HG03064 (cell line): Measurements from ENCODE around the gene BCL2A1.

Experiments
- ATAC-seq: cut with Tn5 transposase; IDR thresholded peaks from one replicate; pipeline ENCODE4 v1.9.1; 2021; ENCODE audit warnings: low read depth; ENCODE audit not compliant: unreplicated experiment

Gene BCL2A1

DNA sequence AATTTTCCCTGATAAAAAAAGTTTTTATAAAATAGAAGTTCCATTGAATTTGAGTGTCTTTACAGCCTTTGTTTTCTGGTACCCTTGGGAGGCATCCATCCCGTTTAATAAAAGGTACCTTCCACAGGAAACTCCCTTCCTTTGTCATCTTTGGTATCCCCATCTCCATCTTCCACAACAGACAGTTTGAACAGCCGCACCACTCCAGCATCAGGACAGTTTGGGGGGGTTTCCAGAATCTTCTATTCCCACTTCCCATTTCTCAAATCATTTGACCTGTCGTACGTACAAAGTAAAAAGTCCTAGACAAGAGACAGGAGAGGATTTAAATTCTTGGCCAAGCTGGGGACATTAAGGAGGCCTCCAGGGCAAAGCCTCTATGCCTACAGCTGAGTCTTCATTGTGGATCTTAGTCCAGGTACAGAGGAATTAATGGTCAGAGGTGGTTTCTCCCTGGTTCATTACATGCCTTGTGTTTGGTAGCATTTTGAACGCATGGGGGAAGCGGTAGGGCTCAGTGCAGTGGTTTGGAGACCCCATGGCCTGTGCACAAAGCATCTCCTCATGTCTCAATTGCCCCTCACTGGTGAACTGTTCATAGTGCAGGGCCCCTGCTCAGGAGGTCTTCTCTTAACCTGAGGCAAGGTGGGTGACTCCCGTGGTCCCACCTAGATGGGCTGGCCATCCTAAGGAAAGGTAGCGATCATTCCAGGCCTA is 19.4 kb upstream of the BCL2A1 start:
- no peak for ATAC-seq

DNA sequence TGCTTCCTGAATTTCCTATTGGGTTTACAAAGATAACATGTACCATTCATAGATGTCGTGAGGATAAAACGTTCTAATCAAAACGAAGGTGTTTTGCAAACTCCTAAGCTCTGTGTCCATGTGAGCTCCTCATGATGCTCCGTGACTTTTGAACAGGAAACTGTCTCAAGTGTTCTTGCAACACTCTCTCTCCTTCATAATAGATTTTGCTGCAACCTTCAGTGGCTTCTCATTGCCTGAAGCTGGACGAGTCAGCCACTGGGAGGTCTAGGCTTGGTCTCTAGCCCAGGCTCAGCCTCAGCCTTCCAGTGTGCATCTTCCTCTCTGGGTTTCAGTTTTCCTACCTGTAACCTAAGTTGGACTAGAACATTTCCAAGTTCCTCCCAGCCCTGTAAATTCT is 18.7 kb upstream of the BCL2A1 start:
- no peak for ATAC-seq

DNA sequence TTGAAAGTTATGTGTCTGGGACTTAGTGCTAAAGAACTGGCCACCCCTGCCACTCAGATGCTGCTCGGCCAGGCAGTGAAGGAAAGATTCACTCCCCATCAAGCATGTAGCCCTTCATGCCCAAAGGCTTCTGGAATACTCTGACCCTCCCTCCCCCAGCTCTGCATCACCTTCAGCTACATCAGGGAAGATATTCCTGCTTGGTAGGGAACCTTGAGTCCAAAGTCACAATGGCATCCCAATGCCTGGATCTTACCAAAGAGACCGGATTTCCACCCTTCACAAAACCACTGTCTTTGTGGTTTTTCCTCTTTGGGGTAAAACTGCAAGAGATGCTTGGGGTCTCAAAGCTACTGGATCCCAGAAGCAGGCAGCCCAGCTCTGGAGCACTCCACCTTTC is 18.2 kb upstream of the BCL2A1 start:
- no peak for ATAC-seq

DNA sequence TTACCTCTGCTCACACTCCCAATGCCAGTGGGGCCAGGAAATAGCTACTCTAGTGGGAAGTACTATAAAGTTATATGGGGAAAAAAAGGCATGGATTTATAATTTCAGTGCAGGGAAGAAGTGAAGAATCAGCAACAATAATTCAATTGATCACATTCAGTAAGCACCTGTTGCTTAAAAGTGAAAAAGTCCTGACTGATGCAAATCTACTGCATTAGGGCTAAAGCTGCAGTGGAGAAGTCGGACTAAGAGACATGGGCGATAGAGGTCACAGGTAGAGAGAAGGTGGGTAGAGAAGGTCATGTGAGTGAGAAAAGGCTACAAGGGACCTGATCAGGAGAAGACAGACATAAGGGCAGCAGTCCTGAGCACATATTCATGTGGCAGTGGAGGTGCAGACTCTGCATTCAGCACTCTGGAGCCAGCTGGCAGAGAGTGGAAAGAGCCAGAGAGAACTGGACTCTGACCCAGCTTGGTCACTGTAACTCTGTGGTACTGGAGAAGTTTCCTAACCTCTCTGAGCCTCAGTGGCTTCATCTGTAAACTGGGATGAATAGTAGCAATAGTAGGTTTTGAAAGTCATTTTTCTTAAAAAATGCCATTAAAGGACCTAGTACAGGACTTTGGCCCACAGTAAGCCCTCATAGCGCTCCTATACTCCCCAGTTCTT is 17.6 kb upstream of the BCL2A1 start:
- no peak for ATAC-seq

DNA sequence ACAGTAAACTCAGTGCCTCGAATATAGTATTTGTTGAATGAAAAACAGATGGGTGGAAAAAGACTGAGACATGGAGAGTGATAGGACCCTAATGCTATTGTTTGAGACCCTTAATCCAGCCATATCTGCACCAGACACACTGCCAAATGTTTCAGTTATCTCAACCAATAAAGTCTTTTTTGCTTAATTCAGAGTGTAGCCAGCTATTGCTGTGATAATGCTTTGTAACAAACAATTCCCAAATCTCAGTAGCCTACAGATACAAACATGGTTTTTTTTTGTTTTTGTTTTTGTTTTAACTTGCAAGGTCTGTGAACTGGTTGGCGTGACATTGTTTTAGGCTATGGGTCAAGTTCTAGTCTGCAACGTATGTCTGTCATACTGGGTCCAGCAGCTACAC is 17.0 kb upstream of the BCL2A1 start:
- ATAC-seq: no peak

DNA sequence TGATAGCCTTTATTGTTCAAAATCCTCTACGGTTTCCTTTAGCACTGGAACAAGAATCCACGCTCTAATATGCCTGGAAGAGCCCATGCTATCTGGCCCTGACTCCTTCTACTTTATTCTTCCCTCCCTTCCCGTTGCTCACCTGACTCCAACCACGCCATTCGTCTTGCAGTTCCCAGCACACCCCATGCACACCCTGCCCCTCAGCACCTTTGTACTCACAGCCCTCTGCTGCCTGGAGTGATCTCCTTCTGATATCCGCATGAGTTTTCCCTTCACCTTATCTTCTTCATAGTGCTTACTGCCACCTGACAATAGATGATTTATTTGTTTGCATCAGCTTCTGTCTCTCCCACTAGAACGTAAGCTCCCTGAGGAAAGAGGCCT is 16.6 kb upstream of the BCL2A1 start:
- no peak for ATAC-seq

DNA sequence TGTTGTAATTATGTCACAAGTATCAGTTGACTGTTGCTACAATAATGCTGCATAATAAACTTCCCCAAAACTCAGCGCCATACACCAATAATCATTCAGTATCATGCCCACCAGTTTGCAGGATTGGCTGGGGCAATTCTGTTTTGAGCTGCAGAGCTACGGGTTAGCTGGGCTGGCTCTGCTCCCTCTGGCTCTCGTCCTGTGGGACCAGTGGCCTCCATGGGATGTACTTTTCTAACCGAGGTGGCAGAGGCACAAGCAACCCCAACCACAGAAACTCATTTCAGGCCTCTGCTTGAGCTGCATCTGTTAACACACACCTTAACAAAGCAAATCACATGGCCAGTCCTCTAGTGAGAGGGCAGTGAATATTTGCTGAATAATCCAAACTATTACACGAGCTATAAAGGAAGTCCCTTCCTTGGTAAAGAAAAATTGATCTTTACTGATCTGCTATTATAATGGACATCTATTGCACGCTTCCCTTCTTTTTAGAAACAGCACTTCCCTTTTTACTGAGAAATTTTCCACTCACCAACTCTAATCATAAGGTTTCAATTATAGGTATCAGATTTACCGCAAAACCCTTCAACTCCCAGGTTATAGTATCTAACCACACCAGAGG is 10.9 kb upstream of the BCL2A1 start:
- peak; percentile 39 for ATAC-seq

DNA sequence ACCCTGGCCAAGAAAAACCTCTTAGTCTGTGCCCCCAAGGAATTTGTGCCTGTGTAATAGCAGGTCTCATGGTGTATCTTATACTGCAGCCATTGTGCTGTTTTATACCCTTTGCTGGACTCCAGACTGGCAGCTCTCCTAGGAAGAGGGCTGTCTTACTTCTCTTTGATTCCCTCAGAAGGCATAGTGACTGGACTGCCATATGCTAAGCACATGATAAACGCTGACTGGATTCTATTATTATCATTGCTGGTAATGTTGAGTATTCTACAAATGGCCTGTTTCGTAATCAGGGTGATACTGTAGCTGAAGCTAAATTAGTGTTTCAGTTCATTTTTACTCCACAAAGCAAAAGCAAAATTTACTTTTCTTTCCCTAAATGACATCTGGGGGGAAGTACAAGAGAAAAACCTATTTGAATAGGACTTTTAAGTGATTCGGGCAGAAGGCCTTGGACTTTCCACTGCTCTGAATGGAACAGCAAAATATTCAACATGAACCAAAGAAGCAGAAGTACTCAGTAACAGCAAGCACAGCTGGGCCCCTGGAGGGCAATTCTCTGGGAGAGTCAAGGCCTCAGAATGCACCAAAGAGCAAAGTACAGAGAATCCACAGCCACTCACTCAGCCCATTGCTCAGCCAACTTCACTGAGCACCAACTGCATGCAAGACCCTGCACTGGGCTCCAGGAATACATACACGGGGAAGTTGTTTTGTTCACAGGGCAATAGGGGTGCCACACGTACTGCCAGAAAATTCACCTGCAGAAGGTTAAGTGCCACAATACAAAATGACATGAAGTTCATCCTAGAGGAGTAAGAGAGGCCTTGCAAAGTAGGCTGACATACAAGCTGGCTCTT is 7.9 kb upstream of the BCL2A1 start:
- ATAC-seq: peak; percentile 62

DNA sequence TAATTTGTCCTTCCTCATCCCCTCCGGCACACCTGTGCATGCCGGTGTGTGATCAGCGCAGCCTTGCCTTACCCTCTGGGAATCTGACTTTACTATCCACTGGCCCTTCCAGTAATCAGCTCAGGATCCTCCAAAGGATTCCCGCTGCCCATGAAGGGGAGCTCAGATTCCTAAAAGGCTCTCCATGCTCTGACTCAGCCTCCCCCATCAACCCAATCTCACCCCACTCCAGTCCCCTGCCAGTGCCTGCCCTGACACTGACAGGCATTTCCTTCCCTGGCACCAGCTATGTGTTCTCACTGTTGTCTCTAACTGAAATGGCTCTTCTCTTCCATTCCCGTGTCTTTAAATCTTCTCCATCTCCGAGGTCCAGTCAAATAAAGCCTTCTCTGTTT is 7.3 kb upstream of the BCL2A1 start:
- no peak for ATAC-seq

DNA sequence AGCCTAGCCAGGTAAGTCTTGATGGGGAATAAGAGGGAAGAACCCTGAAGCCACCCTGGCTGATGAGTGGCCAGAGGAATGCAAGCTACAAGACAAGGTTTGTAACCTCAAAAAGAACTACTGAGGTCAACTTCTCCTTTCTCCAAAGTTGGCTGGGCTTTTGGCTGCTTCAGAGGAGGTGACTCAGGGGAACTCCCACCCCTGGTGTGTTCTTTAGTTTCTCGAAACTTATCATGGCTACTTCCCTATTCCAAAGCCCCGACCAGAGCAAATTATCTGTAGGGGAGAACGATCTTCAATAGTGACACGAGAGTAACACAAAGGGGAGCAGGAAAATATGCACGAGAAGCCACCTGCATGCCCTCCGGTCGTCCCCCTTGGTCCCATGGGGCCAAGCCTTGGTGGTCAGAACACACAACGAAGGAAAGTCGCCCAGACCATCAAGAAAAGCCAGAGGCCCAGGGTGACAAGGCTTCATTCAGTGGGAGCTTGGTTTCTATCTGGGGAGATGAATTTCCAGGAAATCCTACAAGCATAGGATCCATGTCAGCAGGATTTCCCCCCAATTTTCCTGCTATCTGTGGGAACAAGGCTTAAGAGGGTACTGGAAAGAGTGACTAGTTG is 6.5 kb upstream of the BCL2A1 start:
- no peak for ATAC-seq

DNA sequence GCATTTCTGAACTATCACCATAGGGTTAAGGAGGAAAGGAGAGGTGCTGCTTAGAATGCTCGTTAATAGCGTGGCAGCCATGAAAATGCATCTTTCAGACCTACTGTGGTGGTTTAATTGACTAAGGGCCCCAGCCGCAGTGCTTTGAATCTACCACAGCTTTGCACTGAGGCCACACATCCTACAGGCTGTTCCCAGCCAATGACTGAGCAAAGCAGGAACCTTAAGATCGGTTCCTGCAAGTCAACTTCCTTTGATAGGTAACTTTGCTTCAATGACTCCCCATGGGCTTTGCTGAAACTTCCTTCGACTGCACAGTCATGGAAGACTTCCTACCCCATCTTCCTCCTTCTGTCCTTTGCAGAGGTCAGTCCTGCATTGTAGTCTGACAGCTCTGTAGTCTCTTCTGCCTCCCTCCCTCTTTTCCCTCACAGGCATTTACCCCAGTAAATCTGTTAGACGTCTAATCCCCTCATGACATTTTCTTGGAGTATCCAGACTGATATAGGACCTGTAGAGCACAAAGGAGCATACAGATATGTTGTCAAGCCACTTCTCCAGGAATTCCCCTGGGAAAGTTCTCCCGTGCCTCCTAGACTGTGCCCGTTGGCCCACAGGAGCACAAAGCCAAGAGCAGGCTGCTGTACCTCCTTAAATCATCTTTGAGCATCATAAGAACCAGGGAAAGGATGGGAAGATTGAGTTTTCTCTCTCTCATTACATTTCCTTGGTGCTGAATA is 2.6 kb upstream of the BCL2A1 start:
- no peak for ATAC-seq

DNA sequence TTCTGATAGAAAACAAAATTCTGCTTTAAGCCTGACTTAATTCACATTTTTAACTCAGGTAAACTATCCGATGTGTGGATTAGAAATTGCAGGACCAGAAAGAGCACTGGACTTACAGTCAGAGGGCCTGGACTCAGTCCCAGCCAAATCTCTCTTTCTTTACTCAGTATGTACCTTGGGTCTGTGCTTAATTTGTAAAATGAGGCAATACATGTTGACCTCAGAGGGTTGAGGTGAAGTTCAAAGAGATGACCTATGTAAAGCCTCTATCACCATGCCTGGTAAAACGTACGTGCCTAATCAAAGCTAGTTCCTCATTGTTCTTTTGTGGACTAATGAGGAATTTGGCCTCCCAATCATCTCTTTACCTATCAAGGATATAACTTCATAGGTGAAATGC is 1.9 kb upstream of the BCL2A1 start:
- no peak for ATAC-seq

DNA sequence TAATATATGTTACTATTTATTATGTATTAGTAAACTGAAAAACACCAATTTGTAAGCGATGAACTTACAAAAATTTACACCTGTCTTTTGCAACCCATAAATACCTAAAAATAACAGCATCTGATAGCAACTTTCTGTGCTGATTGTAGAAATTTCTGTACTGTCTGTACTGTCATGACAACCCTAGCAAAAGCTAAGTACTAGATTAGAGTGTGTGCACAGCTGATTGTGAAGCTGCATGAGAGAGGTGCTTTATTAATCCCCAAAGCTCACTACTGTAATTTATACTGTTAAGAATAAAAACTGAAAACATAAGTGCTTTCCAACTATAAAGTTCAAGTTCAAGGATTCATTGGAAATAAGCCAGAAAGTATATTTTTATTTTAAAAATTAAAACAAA is 815 bp downstream of the BCL2A1 start:
- no peak for ATAC-seq

DNA sequence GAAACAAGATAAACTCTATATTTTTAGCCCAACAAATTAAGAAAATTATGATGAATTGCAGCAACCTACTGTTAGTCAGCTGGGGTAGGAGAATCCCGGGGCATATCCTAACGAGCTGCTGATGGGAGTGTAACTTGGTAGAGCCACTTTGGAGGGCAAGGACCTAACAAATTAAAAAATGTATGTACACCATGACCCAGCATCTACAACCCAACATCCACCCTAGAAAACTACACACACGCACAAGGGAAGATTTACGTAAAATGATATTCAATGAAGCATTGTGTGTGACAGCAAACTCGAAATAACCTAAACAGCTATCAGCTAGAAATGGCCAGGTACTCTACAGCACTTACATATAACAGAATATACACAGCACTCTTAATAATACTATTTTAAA is 1.9 kb downstream of the BCL2A1 start:
- ATAC-seq: no peak

DNA sequence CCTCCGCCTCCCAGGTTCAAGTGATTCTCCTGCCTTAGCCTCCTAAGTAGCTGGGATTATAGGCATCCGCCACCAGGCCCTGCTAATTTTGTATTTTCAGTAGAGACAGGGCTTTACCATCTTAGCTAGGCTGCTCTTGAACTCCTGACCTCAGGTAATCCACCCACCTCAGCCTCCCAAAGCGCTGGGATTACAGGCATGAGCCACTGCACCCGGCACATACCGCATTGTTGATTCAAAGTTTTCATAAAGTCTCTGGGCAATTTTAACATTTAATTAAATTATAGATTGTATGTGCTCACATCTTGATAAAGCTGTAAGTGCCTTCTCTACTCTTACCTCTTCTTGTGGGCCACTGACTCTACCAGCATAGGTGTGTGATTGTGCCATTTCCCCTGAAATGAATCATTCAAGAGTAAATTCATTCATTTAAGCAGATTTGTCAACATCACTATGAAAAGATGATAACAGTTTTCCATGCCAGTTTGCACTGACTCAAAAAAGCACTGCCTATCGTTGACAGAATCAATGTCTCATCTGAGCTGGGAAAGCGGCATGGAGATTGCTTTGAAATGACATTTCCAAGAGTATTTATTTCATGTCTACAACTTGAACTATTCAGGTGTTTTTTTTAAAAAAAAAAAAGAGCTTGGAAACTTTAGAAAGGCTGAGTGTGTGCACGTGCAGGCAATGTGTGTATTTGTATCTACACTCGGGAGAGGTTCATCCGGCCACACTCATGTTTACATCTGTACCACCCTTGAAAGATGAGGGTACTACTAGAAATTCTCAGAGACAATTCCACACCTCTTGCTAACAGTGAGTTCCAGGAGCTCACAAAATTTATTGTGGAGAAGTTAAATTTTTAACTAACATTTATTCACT is 3.5 kb downstream of the BCL2A1 start:
- ATAC-seq: no peak

DNA sequence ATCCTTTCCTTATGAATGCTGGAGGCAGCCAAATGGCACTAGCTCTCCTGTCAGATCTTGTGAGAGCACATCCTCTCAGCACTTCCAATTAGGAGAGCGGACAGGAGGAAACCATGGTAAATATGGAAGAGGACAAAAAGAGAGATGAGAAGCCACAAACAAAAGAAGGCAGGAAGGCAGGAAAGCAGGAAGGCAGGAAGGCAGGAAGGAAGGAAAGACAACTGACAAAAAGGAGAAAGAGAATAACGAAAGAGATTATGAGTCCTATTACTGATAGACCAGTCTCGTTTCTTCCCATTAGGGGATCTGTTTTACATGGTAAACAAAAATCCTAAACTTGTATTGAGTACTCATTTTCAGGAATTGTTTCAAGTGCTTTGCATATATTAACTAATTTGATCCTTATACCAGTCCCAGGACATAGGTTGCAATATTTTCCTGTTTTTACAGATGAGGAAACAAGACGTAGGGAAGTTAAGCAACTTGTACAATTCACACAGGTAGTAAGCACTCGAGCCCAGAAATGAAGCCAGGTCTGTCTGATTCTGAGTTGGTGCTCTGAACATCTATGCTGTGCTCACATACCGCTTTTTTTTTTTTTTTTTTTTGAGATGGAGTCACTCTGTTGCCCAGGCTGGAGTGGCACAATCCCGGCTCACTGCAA is 4.2 kb downstream of the BCL2A1 start:
- no peak for ATAC-seq

DNA sequence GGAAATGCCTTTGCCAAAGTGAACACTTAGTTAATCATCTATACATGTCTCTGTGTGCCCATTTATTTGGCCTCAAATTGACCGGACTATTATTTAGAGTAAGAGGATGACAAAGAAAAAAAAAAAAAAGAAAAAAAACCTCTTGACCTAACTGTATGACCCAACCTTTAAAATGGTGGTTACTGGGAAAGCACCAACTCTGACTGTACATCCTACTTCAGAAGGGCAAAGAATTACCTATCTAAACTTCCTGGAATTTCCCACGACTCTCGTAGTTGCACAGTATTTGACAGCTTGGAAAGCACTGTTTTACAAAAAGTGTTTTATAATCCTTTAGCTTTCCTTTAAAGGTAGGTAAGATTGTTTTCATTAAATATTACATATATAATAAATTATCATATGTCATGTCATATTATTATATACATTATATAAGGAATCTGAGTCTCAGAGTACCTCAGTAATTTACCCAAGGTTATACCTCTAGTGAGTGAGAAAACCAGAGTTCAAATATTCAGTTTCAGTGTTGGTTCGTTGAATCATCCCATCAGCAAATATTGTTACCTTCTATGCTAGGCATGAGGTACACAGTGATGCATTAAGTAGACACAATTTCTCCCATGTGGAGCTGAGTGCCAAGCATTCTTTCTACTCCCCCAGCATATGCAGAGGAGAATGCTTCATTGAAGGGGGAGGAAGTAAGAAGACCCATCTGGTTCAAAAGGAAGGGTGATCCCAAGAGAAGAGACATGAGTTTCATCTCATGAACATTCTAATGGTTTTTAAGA is 5.0 kb downstream of the BCL2A1 start:
- no peak for ATAC-seq
